Measurements from ENCODE around the gene DEFB119. TPM values are rescaled to one million over a fixed set of nuclear protein-coding genes. Genes with fewer than 3 reads are reported as not detected.

DEFB119 gene
- total RNA-seq, 1 donor from 2014 or later: not detected

Small RNA genes within 50 kb of the gene (small RNA-seq; reads per million reads assigned to genes)
- gene DEFB117 (ENCODE audit: low replicate concordance): not detected
- not detected for gene RF00561 (ENCODE audit: low replicate concordance)
- gene RNA5SP480 (ENCODE audit: low replicate concordance): not detected

Other genes starting within 250 kb of the DEFB119 start
- not detected for gene DEFB115, start 132.9 kb downstream of the DEFB119 start, total RNA-seq
- gene DEFB116, start 82.0 kb downstream of the DEFB119 start, total RNA-seq: not detected
- not detected for gene DEFB118, start 22.0 kb downstream of the DEFB119 start, total RNA-seq
- gene DEFB121, start 15.6 kb upstream of the DEFB119 start, total RNA-seq: not detected
- gene DEFB123, start 50.0 kb upstream of the DEFB119 start, total RNA-seq: not detected
- gene DEFB124, start 84.5 kb upstream of the DEFB119 start, total RNA-seq: not detected
- 4.5 TPM for gene REM1, start 84.7 kb upstream of the DEFB119 start, total RNA-seq
- gene HM13, start 123.9 kb upstream of the DEFB119 start, total RNA-seq: 44.3 TPM
- gene ID1, start 214.7 kb upstream of the DEFB119 start, total RNA-seq: 94.2 TPM
- 6.3 TPM for gene COX4I2, start 247.3 kb upstream of the DEFB119 start, total RNA-seq